ENCODE data around the gene NCR2.
A peak's percentile ranks its signal among the peaks of the same experiment; 100 is the strongest.
"Not testable (repeated sequence)": the region's sequence is repeated elsewhere in the genome, so short reads cannot be mapped to it uniquely, and the experiment has no call there.

NCR2 gene, protein sequence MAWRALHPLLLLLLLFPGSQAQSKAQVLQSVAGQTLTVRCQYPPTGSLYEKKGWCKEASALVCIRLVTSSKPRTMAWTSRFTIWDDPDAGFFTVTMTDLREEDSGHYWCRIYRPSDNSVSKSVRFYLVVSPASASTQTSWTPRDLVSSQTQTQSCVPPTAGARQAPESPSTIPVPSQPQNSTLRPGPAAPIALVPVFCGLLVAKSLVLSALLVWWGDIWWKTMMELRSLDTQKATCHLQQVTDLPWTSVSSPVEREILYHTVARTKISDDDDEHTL

DNA sequence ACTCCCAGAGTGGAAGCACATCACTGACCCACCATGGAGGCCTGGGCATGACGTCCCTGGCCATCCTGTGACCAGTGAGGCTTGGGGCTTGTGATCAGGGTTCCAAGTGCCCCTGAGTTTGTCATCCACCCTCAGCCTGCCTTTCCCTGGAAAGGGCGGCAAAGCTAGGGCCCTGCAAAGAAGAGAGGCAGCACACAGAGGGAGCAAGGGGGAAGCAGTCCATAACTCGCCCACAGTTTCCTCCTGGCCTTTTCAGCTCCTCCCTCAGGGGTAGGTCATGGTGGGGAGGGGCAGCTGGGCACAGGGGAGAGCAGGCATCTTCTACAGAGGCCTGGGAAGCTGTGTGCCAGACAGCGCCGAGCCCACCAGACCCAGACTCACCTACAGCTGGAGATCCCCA, at the start of gene NCR2:
TSS of gene NCR2 (plus strand) at position 313 of the 400 bp plus-strand sequence. CDS start 269 bp downstream, outside the sequence.
- DNase-seq = no peak

DNA sequence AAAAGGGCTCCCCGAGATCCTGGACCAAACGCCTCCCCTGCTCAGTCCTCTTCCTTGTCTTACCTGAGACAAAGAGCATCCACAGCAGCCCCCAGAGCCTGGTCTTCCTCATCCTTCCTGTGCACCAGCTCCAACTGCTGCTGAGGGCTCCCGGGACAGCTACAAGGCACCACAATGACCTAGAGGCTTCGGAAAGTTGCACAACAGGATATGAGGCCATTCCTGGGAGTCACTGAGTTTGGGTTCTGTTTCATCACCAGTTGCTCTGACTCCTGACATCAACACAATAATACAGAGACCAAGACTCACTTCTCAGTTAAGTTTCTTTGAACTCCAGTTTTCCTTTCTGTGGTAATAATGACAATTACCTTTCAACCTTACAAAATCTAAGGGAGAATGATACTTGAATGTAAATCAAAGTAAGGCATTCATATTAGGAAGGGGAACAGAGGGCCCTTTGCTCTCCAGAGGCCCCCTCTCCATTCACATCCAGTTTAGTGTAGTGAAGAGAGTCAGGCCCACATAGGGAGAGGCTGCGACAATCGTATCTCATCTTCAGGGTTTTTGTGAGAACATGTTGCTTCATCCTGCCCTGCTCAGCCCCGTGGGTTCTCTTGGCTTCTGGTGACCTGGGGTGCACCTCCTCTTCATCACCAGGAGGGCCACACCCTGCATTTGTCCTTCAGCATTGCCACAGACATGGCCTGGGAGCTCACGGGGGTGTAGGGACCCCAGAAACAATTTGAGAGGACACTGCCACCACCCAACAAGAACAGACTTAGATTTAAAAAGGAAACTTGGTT, 48.7 kb upstream of the NCR2 start, which contains the start of gene TREM1:
TSS of gene TREM1 (minus strand) at position 139 of the 803 bp plus-strand sequence. CDS start at position 112, 27 bp downstream.
- DNase-seq = no peak

DNA sequence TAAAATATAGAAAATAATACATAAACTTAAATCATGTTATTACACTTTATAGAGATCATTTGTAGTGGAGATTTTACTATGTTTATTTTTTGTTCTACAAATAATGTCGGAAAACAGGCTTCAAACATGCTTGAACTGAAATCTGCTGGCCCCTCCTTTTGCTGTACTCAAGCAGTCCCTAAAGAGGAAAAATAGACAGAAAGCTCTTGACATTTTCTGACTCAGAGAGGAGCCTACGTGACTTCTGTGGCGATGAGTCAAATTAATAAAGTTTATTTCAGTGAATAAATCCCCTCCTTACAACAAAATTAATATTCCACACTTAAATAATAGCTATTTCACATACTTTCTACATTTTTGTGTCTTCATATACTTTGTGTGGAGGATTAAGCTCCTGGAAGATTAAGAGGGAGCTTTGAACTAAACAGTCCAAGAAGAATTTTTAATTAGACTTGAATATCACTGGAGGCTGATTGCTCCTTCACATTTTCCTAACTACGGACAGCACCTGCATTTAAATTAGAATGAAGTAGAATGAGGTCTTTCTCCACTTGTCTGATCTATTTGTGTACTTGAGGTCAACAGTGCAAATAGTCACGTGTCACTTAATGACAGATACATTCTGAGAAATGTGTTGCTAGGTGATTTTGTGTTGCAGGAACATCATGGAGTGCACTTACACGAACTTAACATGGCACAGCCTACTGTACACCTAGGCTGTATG, 47.2 kb upstream of the NCR2 start:
- peak; percentile 49 for DNase-seq

DNA sequence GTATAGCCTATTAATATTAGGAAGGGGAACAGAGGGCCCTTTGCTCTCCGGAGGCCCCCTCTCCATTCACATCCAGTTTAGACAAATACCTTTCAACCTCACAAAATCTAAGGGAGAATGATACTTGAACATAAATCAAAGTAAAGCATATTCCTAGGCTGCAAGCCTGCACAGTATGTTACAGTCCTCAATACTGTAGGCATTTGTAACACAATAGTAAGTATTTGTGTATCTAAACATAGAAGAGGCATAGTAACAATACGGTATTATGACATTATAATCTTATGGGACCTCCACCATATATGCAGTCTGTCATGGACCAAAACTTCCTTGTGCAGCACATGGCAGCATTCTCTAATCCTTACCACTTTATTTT, 46.7 kb upstream of the NCR2 start:
- DNase-seq = no peak

DNA sequence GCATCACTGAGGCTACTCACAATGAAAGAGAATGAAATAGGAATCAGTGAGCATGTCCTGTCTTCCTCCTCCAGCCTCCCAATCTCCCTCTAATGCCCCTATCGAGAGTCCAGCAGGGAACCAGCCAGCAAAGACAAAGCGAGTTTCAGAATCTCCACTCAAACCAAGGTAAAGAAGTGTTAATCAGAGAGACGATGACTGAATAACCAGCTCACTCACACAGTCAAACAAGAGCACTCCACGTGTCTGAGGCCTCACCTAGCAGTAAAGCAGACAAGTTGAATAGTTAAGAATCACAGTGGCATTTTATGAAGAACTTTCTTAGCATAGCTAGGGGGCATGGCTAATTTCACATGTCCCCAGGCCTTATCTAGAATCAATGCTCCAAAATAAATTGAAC, 45.6 kb upstream of the NCR2 start:
- no peak for DNase-seq

DNA sequence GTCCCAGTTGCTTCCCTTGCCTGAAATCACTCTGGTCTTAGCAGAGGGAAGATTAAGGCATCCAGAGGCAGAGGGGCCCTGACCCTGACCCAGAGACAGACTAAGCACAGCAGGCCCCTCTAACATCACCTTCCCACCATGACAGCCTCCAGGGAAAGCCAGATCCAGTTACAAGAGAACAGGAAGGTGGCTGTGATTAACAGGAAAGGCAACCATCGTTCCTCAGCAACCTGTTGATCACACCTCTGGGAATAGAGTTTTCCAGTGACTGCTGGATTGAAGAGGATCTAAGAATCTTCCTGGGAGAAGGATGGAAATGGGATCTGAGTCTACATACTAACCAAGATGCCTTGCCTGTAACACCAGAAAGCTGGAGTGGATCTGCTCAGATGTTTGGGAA, 43.7 kb upstream of the NCR2 start:
- no peak for DNase-seq

DNA sequence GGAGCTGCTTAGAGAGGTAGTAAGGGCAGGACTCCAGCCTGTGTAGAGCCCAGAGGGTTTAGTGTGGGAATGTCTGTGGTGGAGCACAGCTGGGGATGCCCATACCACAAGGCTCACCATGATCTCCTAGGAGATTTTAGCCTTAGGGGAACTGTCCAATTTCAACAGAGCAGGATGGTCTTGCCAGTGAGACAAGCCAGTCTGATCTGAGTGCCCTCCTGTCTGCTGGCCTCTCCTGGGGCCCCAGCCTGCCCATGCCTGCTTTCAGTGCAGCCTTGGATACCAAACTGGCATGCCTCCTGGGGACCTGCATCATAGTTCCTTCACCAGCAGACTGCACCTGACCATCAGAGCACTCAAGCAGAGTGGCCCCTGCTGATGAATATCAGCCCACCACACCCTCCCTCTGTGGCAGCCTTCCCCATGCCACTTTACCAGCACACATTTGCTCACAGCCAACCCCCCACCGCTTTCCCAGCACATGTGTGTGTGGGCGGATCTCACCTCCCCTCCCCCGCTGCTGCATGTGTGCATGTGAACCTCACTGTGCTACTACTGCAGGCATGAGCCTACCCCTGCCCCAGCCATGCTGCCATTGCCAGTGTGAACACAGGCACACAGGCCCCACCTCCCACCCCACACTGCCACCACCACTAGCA, 41.1 kb upstream of the NCR2 start:
- peak; percentile 24 for DNase-seq

DNA sequence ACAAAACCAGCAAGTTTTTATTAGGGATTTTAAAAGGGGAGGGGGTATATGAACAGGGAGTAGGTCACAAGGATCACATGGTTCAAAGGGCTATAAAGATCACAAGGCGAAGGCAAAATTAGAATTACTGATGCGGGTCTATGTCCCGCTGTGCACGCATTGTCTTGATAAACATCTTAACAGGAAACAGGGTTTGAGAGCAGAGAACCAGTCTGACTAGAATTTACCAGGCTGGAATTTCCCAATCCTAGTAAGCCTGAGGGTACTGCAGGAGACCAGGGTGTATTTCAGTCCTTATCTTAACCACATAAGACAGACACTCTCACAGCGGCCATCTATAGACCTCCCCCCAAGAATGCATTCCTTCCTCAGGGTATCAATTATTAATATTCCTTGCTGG, 38.2 kb upstream of the NCR2 start:
- DNase-seq = not testable (repeated sequence)

DNA sequence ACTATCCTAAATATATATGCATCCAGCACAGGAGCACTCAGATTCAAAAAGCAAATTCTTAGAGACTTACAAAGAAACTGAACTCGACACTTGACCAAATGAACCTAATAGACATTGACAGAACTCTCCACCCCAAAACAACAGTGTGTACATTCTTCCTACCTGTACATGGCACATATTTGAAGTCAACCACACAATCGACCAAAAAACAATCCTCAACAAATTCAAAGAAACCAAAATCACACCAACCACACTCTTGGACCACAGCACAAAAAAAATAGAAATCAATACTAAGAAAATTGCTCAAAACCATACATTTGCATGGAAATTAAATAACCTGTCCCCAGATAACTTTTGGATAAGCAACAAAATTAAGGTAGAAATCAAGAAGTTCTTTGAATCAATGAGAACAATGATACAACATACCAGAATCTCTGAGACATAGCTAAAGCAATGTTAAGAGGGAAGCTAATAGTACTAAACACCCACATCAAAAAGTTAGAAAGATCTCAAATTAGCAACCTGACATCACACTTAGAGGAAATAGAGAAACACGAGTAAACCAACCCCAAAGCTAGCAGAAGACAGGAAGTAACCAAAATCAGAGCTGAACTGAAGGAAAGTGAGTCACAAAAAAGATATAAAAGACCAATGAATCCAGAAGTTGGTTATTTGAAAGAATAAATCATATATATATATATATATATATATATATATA, 36.5 kb upstream of the NCR2 start:
- no peak for DNase-seq

DNA sequence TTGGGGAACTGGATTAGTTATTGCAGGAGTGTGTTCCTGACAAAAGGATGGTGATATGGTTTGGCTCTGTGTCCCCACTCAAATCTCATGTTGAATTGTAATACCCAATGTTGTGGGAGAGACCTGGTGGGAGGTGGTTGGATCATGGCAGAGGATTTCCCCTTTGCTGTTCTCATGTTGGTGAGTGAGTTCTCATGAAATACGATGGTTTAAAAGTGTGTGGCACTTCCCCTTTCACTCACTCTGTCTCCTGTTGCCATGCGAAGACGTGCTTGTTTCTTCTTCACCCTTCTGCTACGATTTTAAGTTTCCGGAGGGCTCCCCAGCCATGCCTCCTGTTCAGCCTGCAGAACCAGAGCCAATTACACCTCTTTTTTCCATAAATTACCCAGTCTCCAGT, 32.8 kb upstream of the NCR2 start:
- no peak for DNase-seq

DNA sequence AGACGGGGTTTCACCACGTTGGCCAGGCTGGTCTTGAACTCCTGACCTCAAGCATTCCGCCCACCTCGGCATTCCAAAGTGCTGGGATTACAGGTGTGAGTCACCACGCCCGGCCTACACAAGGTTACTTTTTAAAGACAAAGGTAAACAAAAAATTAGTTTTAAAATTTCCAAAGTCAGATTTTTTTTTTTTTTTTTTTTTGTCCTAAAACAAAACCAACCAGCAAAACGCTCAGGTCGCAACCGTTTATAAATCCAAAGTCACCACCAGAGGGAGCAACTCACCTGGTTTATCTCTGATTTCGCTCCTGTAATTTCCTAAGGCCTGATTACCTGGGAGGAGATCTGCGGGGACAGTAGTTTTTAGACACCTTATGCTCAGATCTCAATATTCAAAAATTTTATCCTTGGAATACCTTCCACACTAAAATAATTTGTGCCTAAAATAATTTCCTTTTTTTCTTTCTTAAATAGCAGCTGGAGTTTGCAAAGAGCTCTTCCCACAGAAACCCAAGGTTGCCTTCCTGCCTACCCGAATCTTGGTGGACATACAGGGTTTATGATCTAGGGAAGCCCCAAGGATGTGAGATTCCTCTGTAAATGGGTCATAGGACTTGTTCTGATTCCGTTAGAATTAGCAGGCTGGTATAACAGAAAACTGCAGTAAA, 29.1 kb upstream of the NCR2 start:
- peak; percentile 78 for DNase-seq

DNA sequence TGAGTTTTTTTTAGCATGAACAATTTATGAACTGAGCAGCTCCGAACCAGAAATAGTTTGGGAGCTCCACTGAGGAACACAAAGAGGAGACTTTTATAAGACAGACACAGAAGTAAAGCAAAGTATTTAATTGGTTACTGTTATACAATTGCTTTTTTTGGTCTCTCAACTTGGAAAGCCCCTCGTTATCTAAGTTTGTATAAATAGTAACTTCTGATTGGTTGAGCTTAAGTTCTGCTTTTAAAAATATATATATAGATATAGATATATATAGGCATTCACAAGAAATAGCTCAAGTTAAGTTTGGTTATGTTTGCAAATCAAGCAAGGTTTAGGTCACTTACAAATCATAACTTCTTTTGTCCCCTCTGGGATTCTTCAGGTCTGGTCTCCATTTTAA, 20.2 kb upstream of the NCR2 start:
- no peak for DNase-seq

DNA sequence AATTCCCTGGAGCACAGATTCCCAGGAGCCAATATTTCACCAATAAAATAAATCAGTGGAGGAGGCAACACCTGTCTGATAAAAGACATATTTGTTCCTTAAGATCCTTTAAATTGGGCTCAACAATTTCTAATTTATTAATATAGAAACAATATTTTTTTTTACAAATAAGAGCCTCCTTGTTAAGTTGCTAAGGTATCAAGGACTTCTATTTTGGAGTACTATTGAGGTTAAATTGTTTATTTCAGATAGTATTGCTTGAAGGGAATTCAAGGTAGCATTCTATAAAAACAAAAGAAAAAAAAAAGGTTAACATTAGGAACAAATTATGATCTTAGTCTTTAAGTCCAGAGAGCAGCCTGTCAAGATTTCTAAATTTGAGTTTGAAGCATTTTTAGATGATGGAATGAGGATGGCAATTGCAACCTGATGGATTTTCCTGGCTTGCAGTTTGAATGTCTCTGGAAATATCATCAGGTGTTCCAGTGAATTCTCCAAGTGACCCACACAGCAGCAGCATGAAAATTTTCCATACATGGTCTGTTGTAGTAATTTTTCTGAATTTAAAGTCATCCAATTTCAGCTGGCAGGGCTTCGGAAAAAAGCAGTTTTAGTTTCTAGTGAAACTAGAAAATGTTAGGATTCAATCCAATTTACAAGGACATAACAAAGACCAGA, 19.3 kb upstream of the NCR2 start:
- DNase-seq = no peak

DNA sequence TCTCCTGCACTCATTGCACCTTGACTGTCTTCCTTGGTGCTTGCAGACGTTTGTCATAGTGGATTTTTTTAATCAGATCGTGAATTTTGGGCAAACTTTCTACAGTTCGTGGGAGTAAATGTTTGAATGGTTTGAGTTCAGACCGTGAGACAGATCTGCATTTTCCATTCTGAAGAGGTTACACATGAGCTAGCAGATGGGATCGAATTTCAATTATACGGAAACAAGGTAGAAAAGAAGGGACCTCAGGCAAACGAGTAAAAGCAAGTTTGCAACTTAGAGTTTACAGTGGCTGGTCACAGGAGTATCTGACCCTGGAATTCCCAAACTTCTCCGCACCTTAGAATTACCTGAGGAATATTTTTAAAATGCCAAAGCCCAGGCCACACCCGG, 17.2 kb upstream of the NCR2 start:
- no peak for DNase-seq

DNA sequence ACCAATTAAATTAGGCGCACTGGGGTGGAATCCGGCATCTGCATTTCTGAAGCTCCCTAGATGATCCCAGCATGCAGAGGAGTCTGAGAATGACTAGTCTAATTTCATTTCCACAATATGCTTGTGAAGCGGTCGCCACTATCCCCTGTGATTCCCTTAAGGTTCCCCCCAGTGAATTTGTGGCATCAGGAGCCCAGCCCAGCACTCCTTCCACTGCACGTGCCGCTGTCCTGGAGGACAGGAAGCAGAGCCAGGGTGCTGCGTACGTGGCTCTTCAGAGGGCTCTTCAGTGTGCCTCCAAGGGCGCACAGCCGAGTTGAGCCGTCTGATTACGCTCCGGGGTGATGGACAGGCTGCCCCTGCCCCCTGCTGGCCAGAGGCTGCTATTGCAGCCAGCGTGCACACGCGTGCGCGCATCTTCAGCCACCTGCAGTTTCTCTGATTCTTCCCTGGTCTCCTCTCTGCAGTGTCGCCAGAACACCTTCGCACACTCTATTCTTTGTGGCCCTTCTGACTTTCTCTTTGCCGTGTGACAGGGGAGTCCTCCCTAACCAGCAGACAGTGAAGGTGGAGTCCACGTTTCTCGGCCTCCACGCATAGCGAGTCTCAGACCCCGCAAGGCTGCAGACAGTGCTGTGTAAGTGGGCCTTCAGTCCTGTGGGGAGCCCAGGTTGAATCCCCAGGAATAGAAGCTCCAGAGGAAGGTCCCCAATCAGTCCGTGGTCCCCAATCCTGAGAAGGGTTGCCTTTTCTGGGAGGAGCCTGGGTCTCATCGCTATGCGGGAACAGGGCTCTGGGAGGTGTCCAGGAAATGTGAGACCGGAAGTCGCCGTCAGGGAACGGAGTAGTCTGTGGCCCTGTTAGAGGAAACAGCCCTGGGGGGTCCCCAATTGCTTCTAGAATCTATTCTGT, 16.5 kb upstream of the NCR2 start:
- DNase-seq = peak; percentile 96

DNA sequence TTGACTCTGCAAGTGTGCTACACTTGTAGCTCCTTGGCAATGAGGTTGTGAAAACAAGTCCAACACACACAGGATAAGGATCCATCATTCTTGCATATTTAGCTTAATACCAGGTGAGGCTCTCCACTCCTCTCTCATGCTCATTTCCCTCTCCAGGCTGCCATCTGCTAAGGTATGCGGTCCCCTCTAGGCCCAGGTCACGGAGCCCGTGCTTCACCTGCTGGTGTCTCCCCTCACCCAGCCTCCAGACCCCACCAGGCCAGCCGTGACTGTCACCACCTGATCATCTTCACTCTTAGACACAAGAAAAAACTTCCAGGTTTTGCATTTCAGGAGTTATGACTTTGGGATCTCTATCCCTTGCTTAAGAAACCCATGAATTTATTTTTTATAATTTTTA, 14.2 kb upstream of the NCR2 start:
- DNase-seq = no peak

DNA sequence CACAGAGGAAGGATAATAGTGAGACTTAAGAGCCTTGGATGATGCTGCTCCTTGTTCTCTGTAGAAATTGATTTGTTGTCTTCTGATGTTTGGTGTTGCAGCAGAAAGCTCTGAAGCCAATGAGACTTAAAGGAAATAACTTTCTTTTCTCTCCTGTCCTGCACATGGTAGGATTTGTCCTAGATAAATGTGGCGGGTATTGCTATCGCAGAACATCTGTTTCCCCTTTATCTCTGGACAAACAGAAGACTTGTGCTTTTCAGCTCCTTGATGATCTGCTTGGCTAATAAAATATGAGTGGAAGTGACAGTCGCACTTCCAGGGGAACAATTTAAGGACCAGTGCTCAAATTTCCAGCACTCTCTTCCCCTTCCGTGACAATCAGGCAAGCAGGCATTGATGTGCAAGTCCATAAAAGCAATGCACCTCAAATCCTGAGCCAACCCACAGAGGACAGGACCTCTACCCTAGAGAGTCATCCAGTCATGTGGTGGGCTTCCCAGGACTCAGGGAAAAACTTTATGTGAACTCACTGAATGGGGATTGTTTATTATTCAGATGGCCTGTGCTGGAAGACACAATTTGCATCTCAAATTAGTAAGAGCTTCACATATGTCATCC, 9.9 kb upstream of the NCR2 start:
- no peak for DNase-seq

DNA sequence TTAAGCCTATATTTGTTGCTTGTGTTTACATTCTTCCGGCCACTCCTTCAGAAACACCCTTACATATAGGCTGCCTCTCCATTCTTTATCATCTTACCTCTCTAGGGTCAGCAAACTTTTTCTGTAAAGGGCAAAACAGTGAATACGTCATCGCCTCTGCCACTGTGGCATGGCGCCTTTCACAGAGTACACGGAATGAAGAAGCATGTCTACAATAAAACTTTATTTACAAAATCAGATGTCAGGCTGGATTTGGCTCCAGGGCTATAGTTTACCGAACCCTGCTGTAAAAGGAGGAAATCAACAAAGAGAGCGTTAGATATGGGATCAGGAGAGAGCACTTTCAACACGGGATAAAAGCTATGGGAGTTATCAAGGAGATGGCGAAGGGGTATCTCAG, 9.3 kb upstream of the NCR2 start:
- DNase-seq = no peak

DNA sequence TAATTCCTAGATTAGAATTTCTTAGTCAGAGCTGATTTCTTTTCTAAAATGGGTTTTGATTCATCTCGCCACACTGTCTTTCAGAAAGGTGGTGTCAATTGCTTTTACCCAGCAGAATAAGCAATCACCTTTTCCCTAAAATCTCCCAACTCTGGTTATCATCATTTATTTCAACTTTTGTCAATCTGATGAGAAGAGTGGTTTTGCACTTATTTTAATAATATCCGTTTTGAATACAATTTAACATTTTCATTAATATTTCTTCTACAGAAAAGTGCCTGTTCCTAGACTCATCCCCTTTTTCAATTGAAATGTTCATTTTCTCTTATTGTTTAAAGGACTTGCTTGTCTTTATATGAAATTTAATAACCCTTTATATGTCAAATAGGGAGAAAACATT, 8.2 kb upstream of the NCR2 start:
- DNase-seq = no peak
